GM18508 (cell line): ENCODE results near the gene PIGX.

Experiments
- ATAC-seq: cut with Tn5 transposase; IDR thresholded peaks from one replicate; pipeline ENCODE4 v1.9.1; 2021; ENCODE audit warnings: moderate number of reproducible peaks; ENCODE audit not compliant: insufficient read depth, unreplicated experiment

The PIGX gene

GRCh38 chr3:196754091-196754981, 42.2 kb downstream of the PIGX start:
- ATAC-seq, result no peak

- ATAC-seq, result no peak
Observed at GRCh38 chr3:196756732-196757131, 44.6 kb downstream of the PIGX start.

GRCh38 chr3:196757876-196758739, 45.9 kb downstream of the PIGX start:
- no peak for ATAC-seq

GRCh38 chr3:196763179-196763578, 51.0 kb downstream of the PIGX start:
- no peak for ATAC-seq

- no peak for ATAC-seq
Observed at GRCh38 chr3:196765454-196765853, 53.3 kb downstream of the PIGX start.

GRCh38 chr3:196771067-196771466, 58.9 kb downstream of the PIGX start:
- ATAC-seq, result no peak

- ATAC-seq, result no peak
Observed at GRCh38 chr3:196772102-196772501, 59.9 kb downstream of the PIGX start.

GRCh38 chr3:196772897-196773296, 60.7 kb downstream of the PIGX start:
- ATAC-seq, result no peak

GRCh38 chr3:196774191-196774820, 62.1 kb downstream of the PIGX start:
- ATAC-seq, result no peak

GRCh38 chr3:196774848-196775422, 62.8 kb downstream of the PIGX start:
- ATAC-seq, result no peak

- ATAC-seq, result no peak
Observed at GRCh38 chr3:196775938-196776337, 63.8 kb downstream of the PIGX start.

GRCh38 chr3:196777836-196778235, 65.7 kb downstream of the PIGX start:
- no peak for ATAC-seq

GRCh38 chr3:196778755-196779154, 66.6 kb downstream of the PIGX start:
- ATAC-seq, result no peak

GRCh38 chr3:196782511-196782910, 70.3 kb downstream of the PIGX start:
- no peak for ATAC-seq
